GM12891 (cell line): ENCODE measurements around the gene KLF1.

Experiments used
- DNase-seq: peaks from one replicate; pipeline ENCODE4 v3.0.0; 2011; ENCODE audit warnings: low spot score; ENCODE audit not compliant: insufficient read length
- FAIRE-seq: peaks from 2 replicates; lab custom pipeline; 2011; peaks lifted over from hg19 to GRCh38; lab: Jason Lieb, UNC
- PAX5 ChIP-seq: IDR thresholded peaks from 2 replicates; pipeline ENCODE4 v1.6.1; 2011; ENCODE audit warnings: low read length, moderate library complexity, mild to moderate bottlenecking; ENCODE audit not compliant: insufficient read depth, severe bottlenecking
- POLR2A ChIP-seq: IDR thresholded peaks from 2 replicates; pipeline ENCODE4 v1.6.1; 2011; ENCODE audit warnings: low read depth, low read length, control low read depth
- POLR2AphosphoS5 ChIP-seq: IDR thresholded peaks from 2 replicates; pipeline ENCODE4 v1.6.1; 2011; ENCODE audit warnings: low read depth, low read length, control low read depth
- POU2F2 ChIP-seq: IDR thresholded peaks from 2 replicates; pipeline ENCODE4 v1.6.1; 2011; ENCODE audit warnings: low read depth, mild to moderate bottlenecking, control low read depth, low read length, moderate library complexity
- SPI1 ChIP-seq: IDR thresholded peaks from 2 replicates; pipeline ENCODE4 v1.6.1; 2011; ENCODE audit warnings: low read depth, low read length, control low read depth
- TAF1 ChIP-seq: IDR thresholded peaks from 2 replicates; pipeline ENCODE4 v1.6.1; 2011; ENCODE audit warnings: low read depth, low read length, control low read depth

The KLF1 gene

GRCh38 chr19:12882589-12882988 lies 4.4 kb downstream of the KLF1 start:
- FAIRE-seq, result no peak
- TF ChIP-seq POLR2A (no peak), PAX5 (no peak), SPI1 (no peak), TAF1 (no peak)
- no peak for DNase-seq

- peak; percentile 92 for FAIRE-seq
- peak; percentile 97 for DNase-seq
- TF ChIP-seq POLR2AphosphoS5, result peak; percentile 72
- TF ChIP-seq POU2F2, result peak; percentile 43; the same call in 1 of the 2 replicates
- peak; percentile 66; the same call in 1 of the 2 replicates for TF ChIP-seq POLR2A
- TF ChIP-seq PAX5, result no peak
- TF ChIP-seq SPI1, result peak; percentile 98
- TF ChIP-seq TAF1, result peak; percentile 14; the same call in 1 of the 2 replicates
Measured at GRCh38 chr19:12881172-12881808, 5.7 kb downstream of the KLF1 start, which contains the start of gene DNASE2. Gene DNASE2, minus strand, starts transcription at chr19:12881449. Its CDS starts 74 bp downstream, at chr19:12881375.

- no peak for FAIRE-seq
- no peak for DNase-seq
- TF ChIP-seq TAF1 (no peak), SPI1 (no peak), POU2F2 (no peak), POLR2AphosphoS5 (no peak), POLR2A (no peak)
Measured at GRCh38 chr19:12880551-12881171, 6.3 kb downstream of the KLF1 start.

- TF ChIP-seq SPI1 (no peak), POU2F2 (no peak), TAF1 (no peak), PAX5 (no peak), POLR2AphosphoS5 (no peak), POLR2A (no peak)
- DNase-seq (no peak), FAIRE-seq (no peak)
Measured at GRCh38 chr19:12875086-12875485, 11.9 kb downstream of the KLF1 start.

DNA sequence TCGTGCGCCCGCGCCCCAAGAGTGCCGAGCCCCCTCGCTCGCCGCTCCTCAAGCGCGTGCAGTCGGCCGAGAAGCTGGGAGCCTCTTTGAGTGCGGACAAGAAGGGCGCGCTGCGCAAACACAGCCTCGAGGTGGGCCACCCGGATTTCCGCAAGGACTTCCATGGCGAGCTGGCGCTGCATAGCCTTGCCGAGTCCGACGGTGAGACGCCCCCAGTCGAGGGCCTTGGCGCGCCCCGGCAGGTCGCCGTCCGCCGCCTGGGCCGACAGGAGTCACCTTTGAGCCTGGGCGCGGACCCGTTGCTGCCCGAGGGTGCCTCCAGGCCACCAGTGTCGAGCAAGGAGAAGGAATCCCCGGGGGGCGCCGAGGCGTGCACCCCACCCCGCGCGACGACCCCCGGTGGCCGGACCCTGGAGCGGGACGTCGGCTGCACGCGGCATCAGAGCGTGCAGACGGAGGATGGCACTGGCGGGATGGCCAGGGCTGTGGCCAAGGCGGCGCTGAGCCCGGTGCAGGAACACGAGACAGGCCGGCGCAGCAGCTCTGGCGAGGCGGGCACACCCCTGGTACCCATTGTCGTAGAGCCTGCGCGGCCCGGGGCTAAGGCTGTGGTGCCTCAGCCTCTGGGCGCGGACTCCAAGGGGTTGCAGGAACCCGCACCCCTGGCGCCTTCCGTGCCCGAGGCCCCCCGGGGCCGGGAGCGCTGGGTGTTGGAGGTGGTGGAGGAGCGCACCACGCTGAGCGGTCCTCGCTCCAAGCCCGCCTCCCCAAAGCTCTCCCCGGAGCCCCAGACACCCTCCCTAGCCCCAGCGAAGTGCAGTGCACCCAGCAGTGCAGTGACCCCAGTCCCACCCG lies 12.9 kb downstream of the KLF1 start:
- TF ChIP-seq POLR2A, result no peak
- TF ChIP-seq POLR2AphosphoS5, result no peak
- no peak for TF ChIP-seq SPI1
- no peak for TF ChIP-seq TAF1
- no peak for TF ChIP-seq PAX5
- TF ChIP-seq POU2F2, result no peak
- FAIRE-seq (no peak), DNase-seq (no peak)

DNA sequence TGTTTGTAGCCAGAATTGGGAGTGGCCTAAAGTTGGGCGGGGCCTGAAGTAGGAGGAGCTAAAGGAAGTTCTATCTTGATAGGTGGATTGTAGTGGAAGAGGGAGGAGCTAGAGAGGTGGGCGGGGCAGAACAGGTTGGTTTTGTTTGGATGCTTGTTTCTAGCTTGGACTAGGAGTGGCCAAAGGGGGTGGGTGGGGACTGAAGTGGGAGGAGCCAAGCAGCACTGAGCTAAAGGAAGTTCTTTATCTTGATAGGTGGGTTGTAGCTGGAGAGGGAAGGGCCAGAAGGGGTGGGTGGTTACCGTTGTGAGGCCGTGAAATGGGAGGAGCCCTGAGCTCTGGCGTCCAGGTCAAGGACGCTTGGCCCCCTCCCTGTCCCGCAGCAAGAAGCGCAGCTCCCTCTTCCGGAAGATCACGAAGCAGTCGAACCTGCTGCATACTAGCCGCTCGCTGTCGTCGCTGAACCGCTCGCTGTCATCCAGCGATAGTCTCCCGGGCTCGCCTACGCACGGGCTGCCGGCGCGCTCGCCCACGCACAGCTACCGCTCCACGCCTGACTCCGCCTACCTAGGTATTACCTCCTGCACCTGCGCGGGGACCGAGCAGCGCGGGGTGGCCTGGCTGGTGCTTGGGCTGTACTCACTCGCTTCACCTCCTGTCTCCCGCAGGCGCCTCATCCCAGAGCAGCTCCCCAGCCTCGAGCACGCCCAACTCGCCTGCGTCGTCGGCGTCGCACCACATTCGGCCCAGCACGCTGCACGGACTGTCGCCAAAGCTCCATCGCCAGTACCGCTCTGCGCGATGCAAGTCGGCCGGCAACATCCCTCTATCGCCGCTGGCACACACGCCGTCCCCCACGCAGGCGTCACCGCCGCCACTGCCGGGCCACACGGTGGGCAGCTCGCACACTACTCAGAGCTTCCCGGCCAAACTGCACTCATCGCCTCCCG lies 13.8 kb downstream of the KLF1 start:
- FAIRE-seq (no peak), DNase-seq (peak; percentile 55)
- TF ChIP-seq POU2F2, result no peak
- no peak for TF ChIP-seq PAX5
- TF ChIP-seq SPI1, result no peak
- no peak for TF ChIP-seq POLR2AphosphoS5
- no peak for TF ChIP-seq TAF1
- TF ChIP-seq POLR2A, result no peak

DNA sequence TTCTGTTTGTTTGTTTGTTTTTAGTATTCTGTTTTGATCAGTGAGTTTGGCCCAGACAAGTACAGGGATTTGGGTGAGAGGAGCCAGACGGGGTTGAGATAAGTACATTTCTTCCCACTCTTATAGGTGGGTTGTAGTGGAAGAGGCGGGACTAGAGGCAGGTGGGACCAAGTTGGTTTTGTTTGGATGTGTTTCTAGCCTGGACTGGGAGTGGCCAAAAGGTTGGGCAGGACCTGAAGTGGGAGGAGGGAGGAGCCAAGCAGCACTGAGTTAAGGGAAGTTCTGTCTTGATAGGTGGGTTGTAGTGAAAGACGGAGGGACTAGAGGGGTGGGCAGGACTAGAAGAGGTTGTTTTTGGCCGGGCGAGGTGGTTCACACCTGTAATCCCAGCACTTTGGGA lies 14.7 kb downstream of the KLF1 start:
- no peak for TF ChIP-seq POLR2A
- no peak for TF ChIP-seq SPI1
- no peak for TF ChIP-seq TAF1
- TF ChIP-seq POLR2AphosphoS5, result no peak
- no peak for TF ChIP-seq PAX5
- no peak for TF ChIP-seq POU2F2
- DNase-seq, result no peak
- no peak for FAIRE-seq

DNA sequence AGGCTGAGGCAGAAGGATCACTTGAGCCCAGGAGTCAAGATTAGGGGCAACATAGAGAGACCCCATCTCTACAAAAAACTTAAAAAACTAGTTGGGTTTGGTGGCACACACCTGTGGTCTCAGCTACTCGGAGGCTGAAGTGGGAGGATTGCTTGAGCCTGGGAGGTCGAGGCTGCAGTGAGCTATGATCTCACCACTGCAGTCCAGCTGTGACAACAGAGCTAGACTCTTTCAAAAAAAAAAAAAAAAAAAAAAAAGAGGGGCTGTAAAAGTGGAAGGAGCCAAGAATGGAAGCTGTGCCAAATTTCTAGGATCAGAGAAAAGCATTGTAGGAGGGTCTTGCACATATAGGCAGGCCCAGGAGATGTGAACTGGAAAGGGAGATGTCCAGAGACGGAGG lies 15.3 kb downstream of the KLF1 start:
- DNase-seq (no peak), FAIRE-seq (no peak)
- TF ChIP-seq PAX5, result no peak
- TF ChIP-seq SPI1, result no peak
